Glomerular visceral epithelial cell (primary cell): Measurements from ENCODE around the gene SAMD4A.

Experiments
- DNase-seq: peaks from one replicate; pipeline ENCODE4 v3.0.0-alpha.2; 2016; ENCODE audit errors: extremely low spot score

The SAMD4A gene

DNA sequence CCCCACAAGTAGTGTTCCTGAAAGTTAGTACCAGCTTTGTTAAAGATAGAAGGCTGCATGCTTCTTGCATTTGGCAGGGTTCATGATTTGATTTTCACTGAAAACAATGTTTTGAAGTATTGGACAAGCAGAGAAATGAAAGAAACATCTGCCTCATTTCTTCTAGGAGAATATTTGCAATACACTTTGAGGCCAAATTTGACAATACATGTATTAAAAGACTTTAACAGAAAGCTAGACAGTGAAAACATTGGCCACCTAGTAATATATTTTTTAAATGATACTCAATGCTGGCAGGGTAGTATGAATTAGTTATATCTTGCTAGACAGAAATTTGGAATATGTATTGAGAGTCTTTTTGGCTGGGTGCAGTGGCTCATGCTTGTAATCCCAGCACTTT, 267.2 kb downstream of the SAMD4A start:
- DNase-seq, result no peak

DNA sequence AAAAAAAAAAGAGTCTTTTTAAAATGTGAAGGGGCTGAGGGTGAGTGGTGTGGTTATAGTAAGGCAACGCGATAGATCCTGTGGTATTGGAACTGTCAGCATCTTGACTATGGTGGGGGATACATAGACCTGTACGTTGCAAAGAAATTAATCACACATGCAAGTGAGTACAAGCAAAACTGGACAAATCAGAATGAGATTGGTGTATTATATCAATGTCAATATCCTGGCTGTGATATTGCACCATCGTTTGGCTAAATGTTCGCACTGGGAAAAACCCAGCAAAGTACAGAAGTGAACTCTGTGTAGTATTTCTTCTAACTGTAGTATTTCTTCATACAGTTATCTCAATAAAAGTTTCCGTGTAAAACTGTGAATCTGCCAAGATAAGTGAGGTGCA, 267.8 kb downstream of the SAMD4A start:
- DNase-seq, result no peak

DNA sequence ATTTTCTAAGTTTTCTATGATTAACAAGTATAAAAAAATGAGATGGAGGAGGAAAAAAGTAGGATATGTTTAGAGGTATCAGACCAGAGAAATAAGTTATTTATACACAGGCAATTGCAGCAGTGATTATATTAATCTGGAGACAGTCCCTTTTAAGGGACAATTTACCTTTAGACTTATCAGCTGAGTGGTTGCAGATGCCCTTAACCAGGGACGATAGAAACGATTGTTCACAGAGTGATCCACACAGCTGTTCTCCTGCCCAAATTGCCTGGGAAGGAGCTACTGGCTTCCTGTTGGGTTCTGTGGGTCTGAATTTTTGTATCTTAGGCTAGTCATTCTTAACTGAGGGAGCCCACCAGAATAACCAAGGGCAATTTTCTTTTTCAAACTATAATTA, 269.3 kb downstream of the SAMD4A start:
- no peak for DNase-seq

DNA sequence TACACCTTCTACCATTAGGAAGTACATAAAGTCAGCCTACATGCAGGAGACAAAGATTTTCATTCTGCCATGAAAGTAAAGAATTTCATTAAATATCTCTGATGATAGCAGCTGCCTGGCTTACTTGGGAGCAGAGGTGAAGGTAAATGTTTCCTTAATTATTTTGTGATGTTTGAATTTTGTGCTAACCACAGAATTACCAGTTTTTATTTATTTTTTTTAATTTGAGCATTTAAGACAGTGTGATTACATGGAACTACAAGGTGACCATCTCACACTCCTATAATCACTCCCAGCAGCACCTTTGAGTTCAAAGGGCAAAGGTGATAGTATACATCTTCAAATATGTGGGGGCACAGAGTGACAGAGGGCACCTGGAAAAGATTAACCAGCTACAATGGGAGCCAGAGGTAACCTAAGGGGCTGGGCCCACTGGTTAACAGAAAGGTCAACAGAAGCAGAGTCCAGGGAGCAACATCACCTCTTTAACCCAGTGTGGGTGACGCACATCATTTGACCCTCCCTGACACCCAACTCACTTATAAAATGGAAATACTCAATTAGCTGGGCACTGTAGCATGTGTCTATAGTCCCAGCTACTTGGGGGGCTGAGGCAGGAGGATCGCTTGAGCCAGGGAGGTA, 270.7 kb downstream of the SAMD4A start:
- no peak for DNase-seq

DNA sequence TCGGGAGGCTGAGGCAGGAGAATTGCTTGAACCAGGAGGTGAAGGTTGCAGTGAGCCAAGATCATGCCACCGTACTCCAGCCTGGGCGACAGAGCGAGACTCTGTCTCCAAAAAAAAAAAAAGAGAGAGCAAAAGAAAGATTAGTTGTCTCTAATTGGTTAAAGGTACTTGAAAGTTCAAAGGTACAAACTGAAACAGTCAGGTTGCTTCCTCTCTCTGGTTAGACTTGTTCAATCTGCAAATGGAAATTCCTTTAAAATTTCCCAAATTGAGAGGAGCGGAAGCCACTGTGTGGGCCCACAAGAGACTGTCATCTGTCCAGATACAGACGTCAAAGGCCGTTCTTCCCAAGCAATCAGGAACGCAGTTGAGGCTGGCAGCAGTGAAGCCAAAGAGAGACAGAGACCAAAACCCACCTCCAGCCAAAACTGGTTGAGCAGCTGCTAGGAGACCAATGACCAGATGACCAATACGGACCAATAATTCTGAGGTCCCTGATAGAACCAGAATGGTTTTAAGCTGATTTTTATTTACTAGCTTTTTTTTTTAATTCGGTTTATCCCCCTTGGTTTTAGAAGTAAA, 272.1 kb downstream of the SAMD4A start:
- no peak for DNase-seq

DNA sequence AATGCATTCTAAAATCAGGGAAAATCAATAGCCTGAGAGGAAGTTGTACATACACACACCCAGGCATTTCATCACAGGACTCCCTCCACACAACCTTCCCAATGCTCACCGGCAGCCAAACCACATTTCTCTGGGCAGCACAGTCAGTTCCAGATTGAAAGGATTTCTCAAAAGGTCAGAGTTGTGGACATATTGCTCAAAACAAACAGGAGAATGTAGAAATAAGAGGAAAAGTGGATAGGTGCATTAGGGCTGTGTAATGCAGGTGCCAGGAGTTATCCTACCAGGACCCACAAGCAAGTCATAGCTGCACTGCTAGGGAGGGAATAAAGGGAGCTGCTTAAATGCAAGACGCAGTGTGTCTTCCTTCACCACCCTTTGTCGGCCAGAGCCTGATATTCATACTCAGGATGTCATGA, 272.8 kb downstream of the SAMD4A start:
- no peak for DNase-seq

DNA sequence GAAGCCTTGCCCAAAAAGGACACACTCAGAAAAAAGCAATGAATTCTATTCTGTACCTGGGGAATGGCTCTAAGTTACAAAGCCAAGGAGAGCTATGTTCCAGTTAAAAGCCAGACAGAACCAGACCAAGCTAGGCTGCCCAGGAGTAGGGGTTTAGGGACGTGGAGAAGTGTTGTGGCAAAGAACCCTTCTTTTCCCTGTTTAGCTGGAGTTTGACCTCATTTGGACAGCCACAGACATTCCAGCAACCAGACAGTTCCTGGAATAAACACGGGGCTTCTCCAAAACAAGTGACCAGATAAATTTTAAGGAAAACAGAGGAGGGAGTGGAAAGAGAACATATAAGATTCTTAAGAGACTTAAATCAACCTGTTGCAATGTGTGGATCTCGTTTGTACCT, 273.4 kb downstream of the SAMD4A start:
- no peak for DNase-seq

DNA sequence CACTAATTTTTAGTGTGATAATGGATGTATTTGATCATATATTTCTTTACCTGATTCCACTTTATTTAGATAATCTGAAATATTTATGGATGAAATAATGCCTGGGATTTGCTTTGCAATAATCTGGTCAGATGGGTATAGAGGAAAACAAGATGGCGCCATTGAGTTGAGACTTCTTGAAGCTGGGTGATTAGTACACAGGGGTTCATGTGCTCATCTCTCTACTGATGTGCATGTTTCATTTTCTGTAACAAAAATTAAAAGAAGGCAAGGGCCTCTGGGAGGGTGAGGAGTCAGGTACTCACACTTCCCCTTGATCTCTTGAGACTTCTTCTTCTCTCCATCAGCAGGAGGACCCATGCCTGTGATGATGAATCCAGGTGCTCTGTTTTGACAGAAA, 273.9 kb downstream of the SAMD4A start:
- DNase-seq, result no peak
